Stimulated activated CD8-positive, alpha-beta memory T cell treated with anti-CD3 and anti-CD28 coated beads, Interleukin-2, amount 100 ng/mL, for 1 hour (primary cell): Measurements from ENCODE around the gene ABHD12.

Experiments
- DNase-seq, 2 donors: peaks; one replicate each; pipeline ENCODE4 v3.0.0-alpha.2; 2020; ENCODE audit warnings: low read depth in 2 of 2

The ABHD12 gene

DNA sequence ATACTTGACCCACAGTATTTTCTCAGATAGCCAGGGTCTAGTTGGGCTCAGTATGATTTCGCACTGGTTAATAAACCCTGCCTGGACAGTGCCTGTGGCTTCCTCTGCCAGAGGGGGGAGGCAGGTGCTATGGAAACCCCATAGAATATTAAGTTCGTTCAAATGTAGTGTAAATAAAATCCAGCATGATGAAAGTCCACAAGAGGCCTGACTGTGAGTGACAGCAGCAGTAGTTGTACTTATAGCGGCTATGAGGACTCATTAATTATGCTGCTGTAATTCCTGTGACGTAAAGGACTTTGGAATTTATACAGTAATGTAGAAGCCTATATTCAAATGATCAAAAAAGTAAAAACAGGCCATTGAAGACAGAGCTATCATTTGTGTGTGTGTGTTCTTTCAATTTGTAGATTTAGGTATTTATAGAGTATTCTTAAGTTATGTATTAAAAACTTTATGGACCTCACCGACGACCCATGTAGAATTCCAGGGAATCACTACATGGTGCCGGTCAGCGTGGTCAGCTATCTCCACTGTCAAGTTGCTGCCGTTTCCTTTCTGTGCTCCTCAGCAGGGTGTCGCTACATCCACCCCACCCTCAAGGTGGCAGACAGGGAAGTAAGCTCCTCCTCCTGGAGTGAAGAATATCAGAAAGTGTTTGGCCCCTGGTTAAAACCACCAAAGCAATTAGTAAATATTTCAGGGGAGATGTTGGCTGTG lies 132.7 kb downstream of the ABHD12 start:
- DNase-seq: no peak

DNA sequence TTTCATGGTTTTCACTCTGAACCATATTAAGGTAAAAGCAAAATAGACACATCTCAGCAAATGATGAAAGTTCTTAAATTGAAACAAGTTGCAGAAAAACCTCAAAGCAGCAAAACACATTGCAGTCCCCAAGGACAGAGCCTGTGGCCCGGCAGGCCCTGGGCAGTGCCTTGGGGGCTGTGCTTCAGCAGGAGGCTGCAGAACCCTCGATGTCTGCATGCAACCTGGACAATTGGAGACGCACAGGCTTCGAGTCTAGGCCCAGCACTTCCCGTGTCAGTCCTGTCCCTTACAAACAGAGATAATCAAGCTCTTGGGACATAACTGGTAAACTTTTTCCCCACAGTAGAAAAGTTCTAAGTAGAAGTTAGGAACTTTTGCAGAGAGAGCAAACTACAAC lies 133.5 kb downstream of the ABHD12 start:
- DNase-seq: no peak

DNA sequence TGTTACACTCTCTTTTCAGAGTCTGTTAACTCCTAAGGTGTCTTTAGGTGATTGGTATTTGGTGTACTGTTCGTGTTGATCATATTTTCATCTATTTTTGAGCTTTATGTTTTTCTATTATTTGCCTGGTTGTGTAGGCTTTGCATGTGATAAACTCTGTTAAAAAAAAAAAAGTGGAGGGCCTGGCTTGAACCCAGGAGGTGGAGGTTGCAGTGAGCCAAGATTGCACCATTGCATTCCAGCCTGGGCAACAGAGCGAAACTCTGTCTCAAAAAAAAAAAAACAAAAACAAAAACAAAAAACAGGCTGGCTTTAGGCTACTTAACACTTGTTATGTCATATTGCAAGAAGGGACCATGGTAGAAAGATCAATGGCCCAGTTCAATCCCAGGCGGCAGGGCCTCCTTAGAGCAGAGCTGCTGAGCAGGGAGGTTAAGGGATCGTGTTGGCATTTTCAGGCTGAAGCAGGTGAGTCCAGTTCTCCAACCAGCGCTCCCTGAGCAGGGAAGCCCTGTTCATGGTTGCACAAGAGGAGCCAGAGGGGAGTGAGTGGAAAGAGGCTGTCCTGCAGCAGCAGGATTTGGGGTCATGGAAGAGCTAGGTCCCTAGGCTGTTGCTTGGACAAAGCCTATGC lies 134.3 kb downstream of the ABHD12 start:
- no peak for DNase-seq

DNA sequence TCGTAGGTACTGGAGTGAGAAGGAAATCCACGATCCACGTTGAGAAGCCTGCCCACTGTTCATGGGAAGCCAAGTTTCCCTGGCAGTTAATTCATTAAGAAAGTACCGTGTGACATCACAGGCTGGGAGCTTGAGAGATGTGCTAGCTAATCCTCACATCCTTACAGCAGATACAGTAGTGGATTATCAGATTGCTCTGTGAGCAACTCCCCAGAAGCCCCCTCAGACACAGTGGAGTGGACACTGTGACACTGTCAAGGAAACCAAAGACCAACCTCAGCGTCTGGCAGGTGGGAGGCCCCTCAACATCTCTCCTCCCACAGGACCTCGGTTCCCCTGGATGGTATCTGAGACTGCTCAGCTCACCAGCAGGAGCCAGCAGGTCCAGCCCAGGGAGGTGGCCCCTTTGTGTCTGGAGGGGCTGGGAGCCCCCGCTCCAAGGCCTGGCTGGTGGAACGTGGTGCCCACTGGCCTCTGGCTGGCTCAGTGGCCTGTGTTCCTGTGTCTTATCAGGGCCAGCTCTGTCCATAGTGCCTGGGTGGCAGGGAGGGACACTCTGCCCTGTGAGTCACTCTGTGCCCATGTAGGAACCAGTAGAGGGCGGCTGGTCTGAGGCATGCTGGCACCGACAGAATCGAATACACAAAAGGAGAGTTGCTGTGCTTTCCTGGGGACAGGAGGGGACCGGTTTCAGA lies 135.5 kb downstream of the ABHD12 start:
- no peak for DNase-seq

DNA sequence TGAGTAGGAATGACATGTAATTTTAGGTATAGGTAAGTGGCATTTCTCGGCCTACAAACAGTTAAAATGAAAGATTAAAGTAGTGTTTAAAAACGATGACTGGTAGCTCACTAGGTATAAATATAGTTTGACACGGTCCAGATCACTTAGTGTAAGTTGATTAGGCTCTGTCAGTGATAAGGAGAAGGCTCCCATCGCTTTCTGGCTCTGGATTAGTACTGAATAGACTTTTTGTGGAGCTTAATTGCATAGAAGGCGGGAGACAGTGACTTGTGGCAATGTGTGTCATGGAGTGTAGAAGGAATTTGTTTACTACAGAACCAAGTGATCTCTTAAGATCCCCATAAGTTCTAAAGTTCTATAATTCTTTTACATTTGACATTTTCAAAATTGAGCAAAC lies 136.1 kb downstream of the ABHD12 start:
- DNase-seq: no peak

DNA sequence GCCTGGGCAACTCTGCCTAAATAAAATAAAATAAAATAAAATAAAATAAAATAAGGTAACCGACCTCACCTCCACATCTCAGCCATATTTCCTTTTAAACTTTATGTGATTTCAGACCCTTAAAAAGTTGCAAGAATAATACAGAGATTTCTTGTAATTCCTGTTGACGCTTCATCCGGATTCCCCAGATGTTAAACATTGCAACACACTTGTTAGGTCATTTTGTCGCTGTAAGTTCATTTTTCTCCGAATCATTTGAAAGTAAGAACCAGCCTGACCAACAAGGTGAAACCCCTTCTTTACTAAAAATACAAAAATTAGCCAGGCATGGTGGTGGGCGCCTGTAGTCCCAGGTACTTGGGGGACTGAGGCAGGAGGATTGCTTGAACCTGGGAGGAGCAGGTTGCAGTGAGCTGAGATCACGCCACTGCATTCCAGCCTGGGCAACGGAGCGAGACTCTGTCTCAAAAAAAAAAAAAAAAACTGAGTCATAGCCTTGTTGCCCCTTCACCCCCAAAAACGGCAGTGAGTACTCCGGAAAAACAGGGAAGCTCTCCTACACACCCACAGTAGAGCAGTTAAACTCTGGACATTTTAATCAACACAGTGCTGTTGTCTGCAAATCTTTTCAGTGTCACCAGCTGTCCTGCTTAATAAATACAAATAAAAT lies 136.9 kb downstream of the ABHD12 start:
- DNase-seq: no peak

DNA sequence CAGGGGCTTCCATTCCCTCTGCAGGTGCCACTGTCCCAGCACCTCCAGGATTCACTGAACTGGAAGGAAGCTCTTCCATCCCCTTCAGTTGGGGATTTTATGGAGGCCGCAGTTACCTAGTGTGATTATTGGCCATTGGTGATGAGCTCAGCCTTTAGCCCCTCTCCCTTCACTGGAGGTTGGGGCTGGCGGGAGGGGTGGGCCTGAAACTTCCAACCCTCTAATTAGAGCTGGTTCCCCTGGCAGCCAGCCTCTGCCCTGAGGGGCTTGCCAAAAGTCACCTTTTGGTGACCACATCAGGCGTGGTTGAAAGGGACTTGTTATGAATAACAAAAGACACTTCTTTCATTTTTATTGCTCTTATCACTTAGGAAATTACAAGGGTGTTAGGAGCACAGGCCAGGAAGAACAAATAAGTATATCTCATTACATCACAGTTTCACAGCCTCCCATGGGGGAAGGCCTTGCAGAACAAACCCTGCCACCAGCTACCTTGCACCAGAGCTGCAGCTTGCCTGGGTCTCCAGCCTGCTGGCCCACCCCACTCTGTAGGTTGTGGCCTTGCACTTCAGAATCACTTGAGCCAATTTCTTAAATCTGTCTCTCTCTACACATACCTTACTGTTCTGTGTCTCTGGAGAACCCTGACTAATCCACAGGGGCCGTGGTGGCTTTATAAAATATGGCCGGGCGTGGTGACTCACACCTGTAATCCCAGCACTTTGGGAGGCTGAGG lies 137.8 kb downstream of the ABHD12 start:
- no peak for DNase-seq

DNA sequence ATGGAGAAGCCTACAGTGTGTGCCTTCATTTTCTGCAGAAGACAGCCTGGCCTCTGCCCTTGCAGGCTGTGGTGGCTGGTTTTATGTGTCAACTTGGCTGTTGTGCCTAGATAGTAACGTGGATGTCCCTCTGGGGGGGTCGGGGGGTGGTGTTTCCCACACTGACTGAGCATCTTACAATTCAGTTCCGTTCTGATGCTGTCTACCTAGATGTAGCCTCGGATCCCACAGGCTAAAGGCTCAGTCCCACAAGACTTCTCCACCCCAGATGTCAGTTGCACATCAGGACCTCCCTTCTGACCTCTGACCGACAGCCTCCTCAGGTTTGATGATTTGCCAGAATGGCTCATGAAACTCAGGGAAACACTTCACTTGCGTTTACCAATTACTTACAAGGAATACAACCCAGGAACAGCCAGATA lies 138.4 kb downstream of the ABHD12 start:
- DNase-seq: no peak

DNA sequence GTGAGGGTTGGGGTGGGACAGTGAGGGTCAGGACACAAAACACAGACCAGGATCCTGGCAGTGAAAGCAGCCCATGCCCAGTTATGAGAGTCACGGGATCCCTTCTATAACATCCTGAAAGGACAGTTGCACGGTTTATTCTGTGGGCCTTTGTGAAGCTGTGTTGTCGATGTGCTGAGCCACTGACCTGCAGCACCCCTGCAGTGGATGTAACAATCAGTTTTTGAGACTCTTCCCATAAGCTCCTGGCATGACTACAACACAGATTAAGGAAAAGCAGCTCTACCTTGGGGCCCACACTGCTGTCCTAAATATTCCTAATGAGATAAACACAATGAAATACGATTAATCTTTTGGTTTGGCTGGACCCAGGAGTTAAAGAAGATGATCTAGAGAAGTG lies 139.1 kb downstream of the ABHD12 start:
- no peak for DNase-seq

DNA sequence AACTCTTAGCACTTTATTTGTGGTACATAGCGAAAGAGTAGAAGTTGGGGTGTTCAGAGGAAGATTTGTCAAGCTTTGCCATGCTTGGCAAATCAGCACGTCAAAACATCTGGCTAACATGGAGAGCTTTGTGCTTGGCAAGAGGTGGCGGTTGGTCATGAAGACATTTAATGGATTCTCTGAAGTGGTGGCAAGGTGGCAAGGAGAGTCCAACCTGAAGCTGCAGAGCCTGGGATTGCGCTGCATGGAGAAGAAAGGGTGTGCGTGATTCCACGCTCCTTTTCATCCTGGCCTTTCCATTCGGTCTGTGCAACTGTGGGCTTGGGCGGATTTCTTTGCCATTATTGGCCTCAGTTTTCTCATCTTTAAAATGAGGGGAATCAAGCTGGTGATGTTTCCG lies 139.6 kb downstream of the ABHD12 start:
- DNase-seq: no peak

DNA sequence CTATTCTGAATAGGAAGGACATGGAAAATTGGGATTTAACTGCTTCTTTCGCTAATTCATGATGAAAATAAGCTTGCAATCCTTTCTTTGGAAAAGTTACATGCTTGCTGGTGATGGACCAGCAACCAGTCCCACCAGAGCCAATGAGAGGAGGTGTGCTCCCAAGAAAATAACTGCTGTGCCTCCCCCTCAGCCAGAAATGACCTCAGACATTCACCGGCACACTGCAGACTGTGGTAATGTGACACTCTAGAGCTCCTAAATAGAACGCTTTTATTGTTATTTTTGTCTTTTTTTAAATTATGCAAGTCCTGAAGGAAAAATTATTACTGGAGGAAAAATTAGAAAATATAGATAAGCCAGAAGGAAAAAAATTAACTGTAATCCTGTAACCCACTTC lies 140.1 kb downstream of the ABHD12 start:
- DNase-seq: no peak
